ENCODE results near the gene RAD54L2.
"Not testable (repeated sequence)": the region's sequence is repeated elsewhere in the genome, so short reads cannot be mapped to it uniquely, and the experiment has no call there.

The RAD54L2 gene

GRCh38 chr3:51538459-51539290 is at the start of gene RAD54L2:
Gene RAD54L2, plus strand, starts transcription at chr3:51538719. Its CDS starts 51,702 bp downstream, at chr3:51590421.
- DNase-seq (ENCODE audit: low spot score) = peak; percentile 66

- DNase-seq (ENCODE audit: low spot score) = peak; percentile 72
Observed at GRCh38 chr3:51498876-51499738, 39.4 kb upstream of the RAD54L2 start.

GRCh38 chr3:51500632-51501131 is 37.8 kb upstream of the RAD54L2 start:
- DNase-seq (ENCODE audit: low spot score) = no peak

GRCh38 chr3:51501833-51502561 is 36.5 kb upstream of the RAD54L2 start:
- peak; percentile 44 for DNase-seq (ENCODE audit: low spot score)

- DNase-seq (ENCODE audit: low spot score) = no peak
Observed at GRCh38 chr3:51502562-51502910, 36.0 kb upstream of the RAD54L2 start.

GRCh38 chr3:51503007-51503406 is 35.5 kb upstream of the RAD54L2 start:
- no peak for DNase-seq (ENCODE audit: low spot score)

GRCh38 chr3:51508255-51508654 is 30.3 kb upstream of the RAD54L2 start:
- DNase-seq (ENCODE audit: low spot score) = no peak

- DNase-seq (ENCODE audit: low spot score) = no peak
Observed at GRCh38 chr3:51510996-51511395, 27.5 kb upstream of the RAD54L2 start.

GRCh38 chr3:51514210-51514609 is 24.3 kb upstream of the RAD54L2 start:
- no peak for DNase-seq (ENCODE audit: low spot score)

GRCh38 chr3:51519848-51520247 is 18.7 kb upstream of the RAD54L2 start:
- no peak for DNase-seq (ENCODE audit: low spot score)

- DNase-seq (ENCODE audit: low spot score) = not testable (repeated sequence)
Observed at GRCh38 chr3:51520906-51521730, 17.4 kb upstream of the RAD54L2 start.

GRCh38 chr3:51522273-51522962 is 16.1 kb upstream of the RAD54L2 start:
- no peak for DNase-seq (ENCODE audit: low spot score)

- not testable (repeated sequence) for DNase-seq (ENCODE audit: low spot score)
Observed at GRCh38 chr3:51524874-51525273, 13.6 kb upstream of the RAD54L2 start.

GRCh38 chr3:51530485-51530884 is 8.0 kb upstream of the RAD54L2 start:
- no peak for DNase-seq (ENCODE audit: low spot score)

GRCh38 chr3:51535146-51536019 is 3.1 kb upstream of the RAD54L2 start:
- DNase-seq (ENCODE audit: low spot score) = no peak

- not testable (repeated sequence) for DNase-seq (ENCODE audit: low spot score)
Observed at GRCh38 chr3:51537631-51538030, 888 bp upstream of the RAD54L2 start.

- DNase-seq (ENCODE audit: low spot score) = peak; percentile 32
Observed at GRCh38 chr3:51538115-51538458, 432 bp upstream of the RAD54L2 start.

- DNase-seq (ENCODE audit: low spot score) = peak; percentile 49
Observed at GRCh38 chr3:51539291-51539941, 897 bp downstream of the RAD54L2 start.

GRCh38 chr3:51542596-51542995 is 4.1 kb downstream of the RAD54L2 start:
- DNase-seq (ENCODE audit: low spot score) = not testable (repeated sequence)

Measured in HuH-7.5 (cell line).